Embryonic facial prominence (tissue), 1 donor: ENCODE data around the gene CRHR2.

ENCODE experiments used
- DNase-seq: peaks from one replicate; pipeline ENCODE4 v3.0.0-alpha.2; 2016; ENCODE audit errors: extremely low spot score

The CRHR2 gene

DNA sequence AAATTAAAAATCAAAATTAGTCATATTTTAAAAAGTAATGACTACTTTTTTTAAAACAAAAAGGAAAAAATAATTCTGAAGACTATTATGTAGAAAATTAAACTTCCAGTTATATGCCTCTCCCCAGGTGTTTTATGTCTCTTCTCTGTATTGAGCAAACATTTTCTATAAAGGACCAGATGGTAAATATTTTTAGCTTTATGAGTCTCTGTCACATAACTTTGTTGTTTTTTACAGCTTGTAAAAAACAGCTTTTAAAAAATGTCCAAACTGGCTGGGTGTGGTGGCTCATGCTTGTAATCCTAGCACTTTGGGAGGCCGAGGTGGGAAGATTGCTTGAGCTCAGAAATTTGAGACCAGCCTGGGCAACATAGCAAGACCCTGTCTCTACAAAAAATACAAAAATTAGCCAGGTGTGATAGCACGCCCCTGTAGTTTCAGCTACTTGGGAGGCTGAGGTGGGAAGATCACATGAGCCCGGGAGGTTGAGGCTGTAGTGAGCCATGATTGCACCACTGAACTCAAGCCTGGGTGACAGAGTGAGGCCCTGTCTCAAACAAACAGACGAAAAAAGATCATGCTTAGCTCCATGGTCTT, 64.1 kb downstream of the CRHR2 start:
- no peak for DNase-seq

GRCh38 chr7:30617359-30617758, 64.9 kb downstream of the CRHR2 start:
- DNase-seq, result no peak

GRCh38 chr7:30616318-30616717, 65.9 kb downstream of the CRHR2 start:
- DNase-seq, result no peak

GRCh38 chr7:30613366-30614325, 68.6 kb downstream of the CRHR2 start:
- no peak for DNase-seq

GRCh38 chr7:30612658-30613265, 69.5 kb downstream of the CRHR2 start:
- DNase-seq, result no peak

DNA sequence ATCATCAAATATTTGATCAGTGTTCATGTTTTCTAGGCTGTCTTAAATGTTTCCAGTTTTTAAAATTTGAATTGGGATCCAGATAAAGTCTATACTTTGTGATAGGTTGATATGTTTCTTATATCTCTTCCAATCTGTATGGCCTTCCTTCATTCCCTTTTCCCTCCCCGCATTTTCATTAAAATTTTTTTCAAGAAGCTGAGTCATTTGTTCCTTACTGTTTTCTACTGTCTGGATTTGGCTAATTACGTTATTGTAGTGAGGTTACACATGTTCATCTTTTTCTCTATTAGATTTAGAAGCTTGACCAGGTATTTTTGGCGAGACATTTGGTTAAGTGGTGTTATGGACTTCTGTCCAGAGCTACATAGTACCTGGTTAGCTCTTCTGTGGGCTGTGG, 76.4 kb downstream of the CRHR2 start:
- no peak for DNase-seq

DNA sequence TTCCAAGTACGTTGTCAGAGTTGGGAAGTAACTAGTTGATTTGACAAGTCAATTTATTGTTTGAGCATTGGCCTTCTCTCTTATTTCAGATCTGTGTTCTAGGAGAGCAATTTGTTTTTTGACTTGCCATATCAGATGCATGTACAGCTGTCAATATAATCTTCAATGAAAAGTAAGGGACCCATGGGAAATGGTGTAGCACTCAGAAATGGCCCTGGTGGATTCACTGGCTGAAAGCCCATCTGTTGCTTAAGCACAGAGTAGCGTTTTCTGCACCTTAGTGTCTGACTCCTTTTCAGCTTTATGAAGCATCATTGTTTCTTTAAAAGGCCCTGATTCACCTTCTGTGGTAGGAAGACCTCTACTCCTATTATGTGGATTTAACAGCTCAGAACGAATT, 77.4 kb downstream of the CRHR2 start:
- no peak for DNase-seq
